PC-9 (cell line): ENCODE results near the gene NRG3. TPM values are rescaled to one million over a fixed set of nuclear protein-coding genes. Genes with fewer than 3 reads are reported as not detected.

Experiments
- BruUV-seq: library from RNA; stranded (reverse); fragments of 400-500 nt; replicated peaks from 2 replicates; lab custom pipeline; 2021; lab: Mats Ljungman, UMichigan
- CTCF ChIA-PET: fragments of 300-600 bp; sonication (Branson Sonifier 250); formaldehyde crosslinking; loops from one replicate; lab custom pipeline; 2022; ENCODE audit warnings: antibody characterized with exemption; lab: Charles Lee
- POLR2A ChIA-PET: fragments of 300-600 bp; sonication (Branson Sonifier 250); formaldehyde crosslinking; loops from one replicate; lab custom pipeline; 2022; ENCODE audit warnings: antibody characterized with exemption; ENCODE audit not compliant: unreplicated experiment; lab: Charles Lee
- DNase-seq, 2 experiments: peaks; one replicate each; pipeline versions ENCODE4 v3.0.0 to v3.0.0-alpha.2; 2015 to 2022; ENCODE audit warnings: mixed read lengths in 1 of 2
- H2AFZ ChIP-seq: fragments of 200-600 bp; sonication (generic); 2 replicates; pipeline ENCODE4 v1.8.1; 2017; ENCODE audit warnings: antibody characterized with exemption
- H3F3A ChIP-seq: fragments of 200-600 bp; sonication (generic); 2 replicates; pipeline ENCODE4 v1.8.1; 2017; ENCODE audit warnings: antibody characterized with exemption, mild to moderate bottlenecking, low read depth; ENCODE audit not compliant: insufficient read depth
- H3K27ac ChIP-seq: fragments of 200-600 bp; sonication (generic); 2 replicates; pipeline ENCODE4 v1.6.1; 2016; ENCODE audit warnings: mixed run types
- H3K27me3 ChIP-seq: fragments of 200-600 bp; sonication (generic); 2 replicates; pipeline ENCODE4 v1.6.1; 2016; ENCODE audit warnings: low read depth, mixed run types; ENCODE audit not compliant: insufficient read depth
- H3K36me3 ChIP-seq: fragments of 200-600 bp; sonication (generic); 2 replicates; pipeline ENCODE4 v1.6.1; 2016; ENCODE audit warnings: low read depth, mixed run types
- H3K4me1 ChIP-seq: fragments of 200-600 bp; sonication (generic); replicated peaks from 2 replicates; pipeline ENCODE4 v1.6.1; 2016; ENCODE audit warnings: mixed run types; ENCODE audit not compliant: insufficient read depth
- H3K4me2 ChIP-seq: fragments of 200-600 bp; sonication (generic); 2 replicates; pipeline ENCODE4 v1.6.1; 2017; ENCODE audit warnings: mixed run types
- H3K4me3 ChIP-seq: fragments of 200-600 bp; sonication (generic); 2 replicates; pipeline ENCODE4 v1.6.1; 2016; ENCODE audit warnings: mixed run types
- H3K79me2 ChIP-seq: fragments of 200-600 bp; sonication (generic); 2 replicates; pipeline ENCODE4 v1.6.1; 2017; ENCODE audit warnings: low read depth, mixed run types
- H3K9me2 ChIP-seq: fragments of 200-600 bp; sonication (generic); 2 replicates; pipeline ENCODE4 v1.8.1; 2017; ENCODE audit warnings: mild to moderate bottlenecking; ENCODE audit not compliant: insufficient read depth
- H3K9me3 ChIP-seq: fragments of 200-600 bp; sonication (generic); 2 replicates; pipeline ENCODE4 v1.8.1; 2016; ENCODE audit warnings: low read depth; ENCODE audit not compliant: insufficient read depth
- H4K20me1 ChIP-seq: fragments of 200-600 bp; sonication (generic); 2 replicates; pipeline ENCODE4 v1.8.1; 2017; ENCODE audit not compliant: insufficient read depth
- EZH2 ChIP-seq: fragments of 200-600 bp; sonication (generic); IDR thresholded peaks from 2 replicates; pipeline ENCODE4 v1.8.0; 2017; ENCODE audit warnings: antibody characterized with exemption, low read depth
- intact Hi-C: fragments of 100-400 bp; cut with micrococcal nuclease; formaldehyde crosslinking; loops from one replicate; pipeline ENCODE4 v1.10.0; 2022; ENCODE audit not compliant: unreplicated experiment
- total RNA-seq: library from RNA; stranded (reverse); gene quantifications from 2 replicates; pipeline ENCODE4 v1.2.3, GENCODE V29; 2021
- TF ChIP-seq, protein P1 (sequence below): fragments of 200-600 bp; sonication (generic); conservative IDR thresholded peaks from 2 replicates; pipeline ENCODE4 v1.6.1; 2017; ENCODE audit warnings: mixed run types, antibody characterized with exemption, mild to moderate bottlenecking, moderate library complexity

Gene NRG3
- total RNA-seq, 1 experiment from 2014 or later = not detected

DNA sequence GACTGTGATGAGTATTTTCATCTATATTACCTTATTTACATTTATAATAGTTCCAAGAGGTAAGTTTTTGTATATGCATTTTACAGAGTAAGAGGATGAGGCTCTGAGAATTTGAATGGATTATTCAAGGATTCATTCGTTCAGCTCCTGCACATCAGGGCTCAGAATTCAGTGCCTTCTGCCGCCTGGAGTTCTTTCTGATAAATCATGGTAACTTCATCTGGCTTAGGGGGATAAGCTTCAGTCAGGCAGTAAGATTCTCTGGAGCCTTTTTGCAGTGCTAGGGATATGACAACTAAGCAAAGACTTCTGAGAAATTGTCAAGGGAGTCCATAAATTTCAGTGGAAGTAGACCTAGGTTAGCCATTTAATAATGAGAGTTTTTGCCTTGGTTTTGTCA, 668.6 kb downstream of the NRG3 start:
- BruUV-seq = no TSS peak
- TF ChIP-seq, protein P1, sequence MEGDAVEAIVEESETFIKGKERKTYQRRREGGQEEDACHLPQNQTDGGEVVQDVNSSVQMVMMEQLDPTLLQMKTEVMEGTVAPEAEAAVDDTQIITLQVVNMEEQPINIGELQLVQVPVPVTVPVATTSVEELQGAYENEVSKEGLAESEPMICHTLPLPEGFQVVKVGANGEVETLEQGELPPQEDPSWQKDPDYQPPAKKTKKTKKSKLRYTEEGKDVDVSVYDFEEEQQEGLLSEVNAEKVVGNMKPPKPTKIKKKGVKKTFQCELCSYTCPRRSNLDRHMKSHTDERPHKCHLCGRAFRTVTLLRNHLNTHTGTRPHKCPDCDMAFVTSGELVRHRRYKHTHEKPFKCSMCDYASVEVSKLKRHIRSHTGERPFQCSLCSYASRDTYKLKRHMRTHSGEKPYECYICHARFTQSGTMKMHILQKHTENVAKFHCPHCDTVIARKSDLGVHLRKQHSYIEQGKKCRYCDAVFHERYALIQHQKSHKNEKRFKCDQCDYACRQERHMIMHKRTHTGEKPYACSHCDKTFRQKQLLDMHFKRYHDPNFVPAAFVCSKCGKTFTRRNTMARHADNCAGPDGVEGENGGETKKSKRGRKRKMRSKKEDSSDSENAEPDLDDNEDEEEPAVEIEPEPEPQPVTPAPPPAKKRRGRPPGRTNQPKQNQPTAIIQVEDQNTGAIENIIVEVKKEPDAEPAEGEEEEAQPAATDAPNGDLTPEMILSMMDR = no peak
- no peak for TF ChIP-seq EZH2
- no peak overlapping the region for H3K27ac ChIP-seq
- no peaks in the 10 kb centered on the region for H4K20me1 ChIP-seq
- no peaks in the 10 kb centered on the region for H3K4me1 ChIP-seq
- no peak overlapping the region for H3K4me2 ChIP-seq
- POLR2A ChIA-PET = no interaction called here
- CTCF ChIA-PET = no interaction called here
- H3K79me2 ChIP-seq = no peaks in the 10 kb centered on the region
- no peaks in the 10 kb centered on the region for H3K9me2 ChIP-seq
- H3K36me3 ChIP-seq = no peaks in the 10 kb centered on the region
- DNase-seq = no peak
- no peak overlapping the region for H2AFZ ChIP-seq
- H3K27me3 ChIP-seq = 0 out of 2 replicates have a peak, but pooled peaks cover 4% of the 10 kb centered on the region
- intact Hi-C loops = no loop called here
- H3K4me3 ChIP-seq = no peak overlapping the region
- H3K9me3 ChIP-seq = no peaks in the 10 kb centered on the region
- no peaks in the 10 kb centered on the region for H3F3A ChIP-seq

DNA sequence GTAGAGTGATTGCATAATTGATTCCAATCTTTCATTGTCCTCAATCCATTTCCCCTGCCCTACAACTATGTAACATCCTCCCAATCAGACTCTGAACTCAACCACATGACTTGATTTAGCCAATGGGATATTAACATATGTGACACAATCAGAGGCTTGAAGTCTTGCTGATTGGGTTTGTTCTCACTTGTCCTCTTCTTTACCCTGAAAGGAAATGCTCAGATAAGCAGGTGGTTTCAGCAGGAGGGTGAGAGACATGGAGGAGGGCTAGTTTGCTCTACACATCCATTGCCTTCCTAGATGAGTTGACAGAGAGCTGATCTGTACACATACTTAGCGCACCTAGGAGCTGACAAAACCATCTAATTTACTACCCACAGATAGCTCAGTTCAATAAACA, 669.4 kb downstream of the NRG3 start:
- CTCF ChIA-PET = no interaction called here
- POLR2A ChIA-PET = no interaction called here
- H3K4me2 ChIP-seq = no peak overlapping the region
- H3F3A ChIP-seq = no peaks in the 10 kb centered on the region
- H3K4me3 ChIP-seq = no peak overlapping the region
- DNase-seq = no peak
- TF ChIP-seq EZH2 = no peak
- TF ChIP-seq, protein P1 = no peak
- no peak overlapping the region for H2AFZ ChIP-seq
- H3K36me3 ChIP-seq = no peaks in the 10 kb centered on the region
- H4K20me1 ChIP-seq = no peaks in the 10 kb centered on the region
- H3K79me2 ChIP-seq = no peaks in the 10 kb centered on the region
- no peaks in the 10 kb centered on the region for H3K9me2 ChIP-seq
- H3K9me3 ChIP-seq = no peaks in the 10 kb centered on the region
- no TSS peak for BruUV-seq
- H3K27me3 ChIP-seq = no peaks in the 10 kb centered on the region
- intact Hi-C loops = no loop called here
- no peaks in the 10 kb centered on the region for H3K4me1 ChIP-seq
- H3K27ac ChIP-seq = no peak overlapping the region

DNA sequence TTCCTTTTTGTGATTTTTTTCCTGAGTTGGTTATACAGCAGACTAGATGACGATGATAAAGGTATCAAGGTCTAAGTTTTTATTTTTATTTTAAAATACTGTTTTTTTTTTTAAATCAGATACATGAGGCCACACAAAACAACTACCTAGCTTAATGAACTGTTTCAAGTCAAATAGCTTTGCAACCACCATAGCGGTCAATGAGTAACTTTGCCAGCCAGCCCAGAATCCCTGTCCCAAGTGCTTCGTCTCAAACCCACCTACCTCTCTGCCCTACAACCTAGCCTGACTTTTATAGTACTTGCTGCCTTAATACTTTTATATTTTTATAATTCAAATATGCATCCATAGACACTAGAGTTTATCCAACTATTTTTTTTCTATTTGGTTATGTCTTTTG, 676.5 kb downstream of the NRG3 start:
- H3F3A ChIP-seq = no peaks in the 10 kb centered on the region
- intact Hi-C loops = no loop called here
- CTCF ChIA-PET = no interaction called here

More for the DNA sequence above, 676.5 kb downstream of the NRG3 start:
- Histone ChIP-seq H3K4me2 (no peak overlapping the region), H3K4me3 (no peak overlapping the region), H3K4me1 (no peaks in the 10 kb centered on the region), H2AFZ (no peak overlapping the region), H3K27me3 (no peaks in the 10 kb centered on the region), H3K9me3 (no peaks in the 10 kb centered on the region), H3K79me2 (no peaks in the 10 kb centered on the region), H3K36me3 (no peaks in the 10 kb centered on the region), H3K9me2 (no peaks in the 10 kb centered on the region), H3K27ac (no peak overlapping the region), H4K20me1 (no peaks in the 10 kb centered on the region)
- no peak for DNase-seq
- POLR2A ChIA-PET = no interaction called here
- no peak for TF ChIP-seq EZH2
- TF ChIP-seq, protein P1 = no peak
- no TSS peak for BruUV-seq
